GM19397 (cell line): Measurements from ENCODE around the gene MAD1L1.

Experiments used
- ATAC-seq: cut with Tn5 transposase; IDR thresholded peaks from one replicate; pipeline ENCODE4 v1.9.1; 2021; ENCODE audit warnings: mild to moderate bottlenecking, moderate library complexity; ENCODE audit not compliant: unreplicated experiment

MAD1L1 gene

DNA sequence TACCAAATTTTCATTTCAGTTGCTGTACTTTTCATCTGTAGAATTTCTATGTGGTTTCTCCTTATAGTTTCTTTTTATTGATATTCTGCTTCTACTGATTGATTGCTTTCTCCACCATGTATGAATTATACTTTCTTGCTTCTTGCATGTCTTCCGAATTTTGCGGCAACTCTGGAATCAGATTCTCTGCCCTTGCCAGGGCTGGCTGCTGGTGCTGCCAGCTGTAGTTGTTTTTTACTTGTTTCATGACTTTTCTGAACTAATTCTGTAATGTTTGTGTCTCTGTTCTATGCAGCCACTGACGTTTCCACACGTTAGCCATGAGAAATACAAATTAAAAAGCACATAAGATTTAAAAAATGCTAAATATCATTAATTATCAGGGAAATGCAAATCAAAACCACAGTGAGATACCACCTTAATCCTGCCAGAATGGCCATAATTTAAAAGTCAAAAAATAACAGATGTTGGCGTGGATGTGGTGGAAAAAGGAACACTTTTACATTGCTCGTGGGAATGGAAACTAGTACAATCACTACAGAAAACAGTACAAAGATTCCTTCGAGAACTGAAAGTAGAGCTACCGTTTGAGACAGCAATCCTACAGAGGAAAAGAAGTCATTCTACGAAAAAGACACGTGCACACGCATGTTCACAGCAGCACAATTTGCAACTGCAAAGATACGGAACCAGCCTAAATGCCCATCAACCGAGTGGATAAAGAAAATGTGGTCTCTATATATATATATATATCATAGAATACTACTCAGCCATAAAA lies 51.5 kb downstream of the MAD1L1 start:
- ATAC-seq: no peak

DNA sequence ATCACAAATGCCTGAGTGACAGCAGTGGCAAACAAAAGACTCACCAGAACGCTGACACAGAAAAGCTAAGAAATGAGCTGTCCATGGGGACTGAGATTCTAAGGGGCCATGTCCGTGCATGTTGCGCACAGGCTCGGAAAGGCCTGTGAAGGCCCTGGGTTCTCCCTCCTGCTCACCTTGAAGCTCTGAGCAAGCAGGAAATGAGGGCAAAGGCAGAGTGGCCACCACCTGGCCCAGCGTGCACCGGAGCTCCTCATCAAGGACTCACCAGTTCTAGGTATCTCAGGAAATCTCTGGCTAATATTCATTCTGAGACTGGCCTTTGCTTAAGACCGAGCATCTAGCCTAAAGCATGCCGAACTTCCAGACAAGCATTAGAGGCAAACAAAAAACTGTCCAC lies 52.7 kb downstream of the MAD1L1 start:
- no peak for ATAC-seq

DNA sequence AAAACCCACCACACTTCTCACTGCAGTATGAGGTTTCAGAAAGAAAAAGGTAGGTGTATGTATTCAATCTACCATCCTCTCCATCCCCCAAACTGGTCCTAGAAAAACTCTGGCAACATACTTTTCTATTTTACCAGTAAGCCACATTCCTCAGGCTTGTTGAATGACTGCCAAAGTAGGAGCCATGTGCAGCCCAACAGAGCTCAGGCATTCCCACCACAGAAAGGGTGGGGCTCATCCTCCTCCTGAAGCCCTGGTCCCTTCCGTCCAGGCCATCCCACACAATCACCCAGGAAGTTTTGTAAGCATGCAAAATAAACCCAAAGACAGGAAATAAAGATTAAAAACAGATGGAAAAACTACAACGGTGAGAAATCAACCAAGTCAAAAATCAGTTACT lies 57.2 kb downstream of the MAD1L1 start:
- ATAC-seq: no peak

DNA sequence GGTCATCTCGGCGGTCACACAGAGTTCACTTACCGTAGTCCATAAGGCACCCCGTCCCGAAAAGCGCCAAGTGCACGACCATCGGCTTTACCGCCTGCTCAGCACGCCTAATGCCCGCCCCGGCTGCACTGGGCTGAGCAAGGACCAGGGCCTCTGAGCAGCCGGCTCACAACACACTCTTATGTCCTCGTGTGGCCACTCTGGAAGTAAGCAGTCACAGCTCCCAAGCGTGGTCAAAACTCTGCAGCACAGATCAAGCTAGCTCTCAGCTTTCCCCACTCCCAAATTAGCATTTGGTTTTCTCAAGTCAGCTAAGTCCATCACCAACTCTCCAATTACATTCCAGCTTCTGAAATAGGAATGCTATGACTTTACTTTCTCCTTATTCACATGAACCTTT lies 57.7 kb downstream of the MAD1L1 start:
- ATAC-seq: no peak

DNA sequence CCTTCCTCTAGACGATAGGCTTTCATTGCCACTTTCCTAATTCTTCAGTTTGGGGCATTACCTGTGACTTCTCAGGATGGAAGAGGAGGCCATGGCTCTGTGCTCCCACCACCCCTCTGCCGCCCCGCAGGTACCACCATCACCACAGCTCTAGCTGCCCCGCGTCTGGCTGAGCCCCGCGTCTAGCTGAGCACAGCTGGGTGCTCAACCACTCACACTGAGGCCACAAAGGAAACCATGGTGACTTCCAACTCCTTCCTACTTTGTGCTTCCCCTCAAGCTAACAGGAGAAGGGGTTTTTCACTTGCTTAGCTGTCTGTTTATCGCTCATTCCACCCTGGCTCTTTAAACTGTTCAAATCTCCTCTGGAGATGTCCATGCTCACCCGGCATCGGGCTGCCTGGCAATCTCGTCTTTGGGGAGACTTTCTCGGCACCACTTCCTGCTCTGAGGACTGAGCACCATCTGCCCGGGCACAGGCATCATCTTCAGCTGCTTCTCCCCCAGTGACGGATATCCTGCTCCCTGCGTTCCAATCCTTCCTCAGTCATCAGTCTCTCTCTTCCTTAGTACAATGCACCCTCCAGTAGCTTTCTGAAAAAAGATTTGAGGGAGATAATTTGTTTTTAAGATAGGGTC lies 59.4 kb downstream of the MAD1L1 start:
- ATAC-seq: no peak

DNA sequence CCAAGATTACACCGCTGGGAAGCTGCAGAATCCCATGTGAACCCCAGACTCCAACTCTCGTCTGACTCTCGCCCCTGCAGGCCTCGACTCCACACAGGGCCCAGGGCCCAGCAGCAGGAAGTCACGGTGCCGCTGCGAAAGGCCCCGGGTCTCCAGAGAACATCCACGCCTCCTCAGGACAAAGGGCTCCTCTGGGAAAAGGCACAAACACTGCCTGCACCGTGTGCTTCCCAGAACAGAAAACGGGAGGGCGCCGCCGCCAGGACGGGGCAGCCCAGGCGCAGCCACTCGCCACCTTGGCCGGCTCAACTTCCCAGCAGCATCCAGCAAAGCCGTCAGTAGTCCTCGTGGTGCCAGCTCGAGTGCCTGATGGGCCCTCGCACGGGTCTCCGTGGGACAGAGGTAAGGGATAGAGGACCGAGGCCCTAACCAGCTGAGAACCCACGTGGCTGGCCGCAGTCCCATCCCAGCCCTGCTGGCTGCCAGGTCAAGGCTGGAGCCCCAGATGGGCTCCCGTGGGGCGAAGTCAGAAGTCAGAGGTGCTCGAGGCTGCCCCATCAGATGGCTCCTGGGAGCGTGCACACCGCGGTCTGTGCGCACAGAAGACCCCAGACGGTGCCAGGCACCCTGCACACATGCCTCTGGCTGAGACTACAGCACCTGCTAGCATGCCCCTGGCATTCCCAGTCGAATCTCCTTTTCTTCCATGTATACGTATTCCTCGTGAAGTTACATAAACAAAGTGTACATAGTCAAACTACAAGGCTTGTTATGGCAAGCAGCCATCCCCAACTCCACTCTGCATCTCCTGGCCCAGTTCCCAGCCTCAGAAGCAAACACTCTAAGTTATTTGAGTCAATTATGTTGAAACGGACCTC lies 60.2 kb downstream of the MAD1L1 start:
- ATAC-seq: no peak

DNA sequence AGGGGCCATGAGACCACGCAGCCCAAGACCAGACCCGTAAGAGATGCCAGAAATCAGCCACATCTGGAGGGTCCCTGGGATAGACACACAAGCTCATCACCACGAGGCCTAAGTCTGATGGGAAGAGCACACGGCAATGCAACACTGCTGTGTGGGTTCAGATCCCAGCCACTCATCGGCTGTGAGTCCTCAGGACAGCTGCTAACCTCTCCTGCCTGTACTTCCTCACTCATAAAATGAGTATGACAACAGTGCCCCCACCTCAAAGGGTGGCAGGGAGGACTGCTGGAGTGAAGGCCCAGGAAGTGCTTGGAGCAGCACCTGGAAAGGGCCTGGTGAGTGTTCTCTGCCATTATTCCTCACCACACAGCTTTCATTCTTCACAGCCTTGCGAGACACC lies 60.9 kb downstream of the MAD1L1 start:
- ATAC-seq: no peak

DNA sequence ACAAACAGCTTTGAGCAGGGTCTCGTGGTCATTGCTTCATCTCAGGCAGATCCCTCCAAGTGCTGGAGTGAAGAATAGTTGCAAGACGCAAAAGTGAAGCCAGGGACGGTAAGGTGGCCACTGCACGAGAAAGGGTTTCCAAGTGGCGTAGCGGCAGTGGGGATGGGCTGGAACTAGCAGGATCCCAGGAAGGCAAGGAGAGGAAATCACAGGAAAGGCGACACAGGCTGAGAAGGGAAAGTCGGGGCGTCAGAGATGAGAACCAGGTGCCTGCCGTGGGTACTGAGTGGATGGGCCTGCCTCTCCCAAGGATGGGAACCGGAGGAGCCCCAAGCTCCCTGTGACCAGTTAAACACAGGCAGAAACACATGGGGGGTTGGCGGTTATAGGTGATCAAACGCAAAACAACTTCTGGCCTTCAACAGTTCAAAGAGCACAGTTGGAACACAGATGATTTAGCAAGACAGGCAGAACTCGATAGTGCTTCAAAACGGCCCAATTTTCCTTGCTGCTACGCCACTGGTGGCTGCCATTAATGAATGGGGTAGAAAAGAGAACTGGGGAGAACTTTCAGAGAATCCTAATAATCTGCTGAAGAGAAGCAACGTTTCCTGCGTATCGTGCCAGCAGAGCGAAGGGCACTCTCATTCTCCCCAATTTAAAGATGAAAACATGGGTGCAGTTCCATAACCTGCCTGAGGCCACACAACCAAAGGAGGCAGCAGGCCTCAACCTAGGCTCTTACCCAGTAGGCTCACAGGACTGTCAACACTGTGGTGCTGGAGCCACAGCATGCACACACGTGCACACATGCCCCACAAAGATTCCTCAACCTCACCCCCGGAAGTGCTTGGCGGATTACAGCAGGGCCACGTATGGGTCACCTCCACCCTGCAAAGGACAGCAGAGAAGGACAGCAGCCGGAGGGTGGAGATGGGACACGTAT lies 61.9 kb downstream of the MAD1L1 start:
- ATAC-seq: no peak

DNA sequence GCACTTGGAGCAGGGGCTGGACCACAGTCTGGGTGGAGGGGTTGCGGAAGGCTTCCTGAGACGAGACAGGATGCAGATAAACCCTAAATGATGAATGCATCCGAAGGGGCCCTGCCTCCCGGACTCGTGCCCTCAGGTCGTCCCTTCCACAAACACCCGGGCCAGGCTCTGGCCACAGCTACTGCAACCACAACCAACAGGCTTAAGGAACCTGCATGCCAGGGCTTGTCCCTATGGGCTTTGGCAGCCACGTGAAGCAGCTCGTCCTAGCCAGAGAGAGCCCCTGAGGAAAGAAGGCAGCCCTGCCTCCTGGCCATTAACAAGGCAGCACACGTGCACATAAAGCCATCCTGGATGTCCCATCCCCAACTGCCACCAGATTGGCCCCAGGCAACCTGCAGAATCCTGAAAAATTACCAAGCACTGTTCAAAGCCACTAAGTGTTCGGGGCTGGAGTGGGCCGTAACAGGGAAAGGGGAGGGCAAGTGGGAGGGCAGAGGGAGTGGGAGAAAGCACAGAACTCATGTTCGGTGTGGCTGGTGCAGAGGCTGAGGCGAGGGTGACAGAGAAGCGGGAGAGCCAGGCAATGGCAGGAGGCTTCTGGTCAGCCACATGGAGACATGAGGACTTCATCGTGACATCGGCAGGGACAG lies 62.7 kb downstream of the MAD1L1 start:
- no peak for ATAC-seq

DNA sequence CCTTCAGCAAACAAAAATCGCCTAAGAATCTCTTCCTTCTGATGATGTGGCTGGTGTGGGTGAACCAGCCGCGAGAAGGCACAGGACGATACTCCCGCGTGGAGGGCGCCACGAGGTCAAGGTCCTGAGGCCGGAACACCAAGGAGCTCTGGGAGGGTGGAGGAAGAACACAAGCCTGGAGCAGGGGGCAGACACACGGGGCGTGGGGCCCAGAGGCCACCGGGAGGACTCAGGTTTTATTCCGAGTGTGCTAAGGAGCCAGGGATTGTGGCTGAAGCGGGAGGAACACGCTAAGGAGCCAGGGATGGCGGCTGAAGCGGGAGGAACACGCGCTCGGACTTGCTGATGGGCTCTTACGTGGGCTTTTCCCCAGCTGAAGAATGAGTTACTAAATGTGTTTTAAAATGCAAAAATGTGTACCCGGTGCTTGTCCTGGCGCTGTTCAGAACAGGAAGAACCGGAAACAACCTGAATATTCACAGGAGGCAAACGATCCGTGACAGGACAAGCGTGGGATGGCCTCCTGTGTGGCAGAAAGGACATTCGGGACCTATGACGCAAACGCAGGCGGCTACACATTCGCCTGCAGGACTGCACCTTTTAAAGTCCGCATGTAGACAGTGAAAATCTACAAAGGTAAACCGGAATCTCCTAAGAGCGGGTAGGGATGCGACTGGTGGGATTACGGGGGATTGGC lies 64.0 kb downstream of the MAD1L1 start:
- ATAC-seq: no peak

DNA sequence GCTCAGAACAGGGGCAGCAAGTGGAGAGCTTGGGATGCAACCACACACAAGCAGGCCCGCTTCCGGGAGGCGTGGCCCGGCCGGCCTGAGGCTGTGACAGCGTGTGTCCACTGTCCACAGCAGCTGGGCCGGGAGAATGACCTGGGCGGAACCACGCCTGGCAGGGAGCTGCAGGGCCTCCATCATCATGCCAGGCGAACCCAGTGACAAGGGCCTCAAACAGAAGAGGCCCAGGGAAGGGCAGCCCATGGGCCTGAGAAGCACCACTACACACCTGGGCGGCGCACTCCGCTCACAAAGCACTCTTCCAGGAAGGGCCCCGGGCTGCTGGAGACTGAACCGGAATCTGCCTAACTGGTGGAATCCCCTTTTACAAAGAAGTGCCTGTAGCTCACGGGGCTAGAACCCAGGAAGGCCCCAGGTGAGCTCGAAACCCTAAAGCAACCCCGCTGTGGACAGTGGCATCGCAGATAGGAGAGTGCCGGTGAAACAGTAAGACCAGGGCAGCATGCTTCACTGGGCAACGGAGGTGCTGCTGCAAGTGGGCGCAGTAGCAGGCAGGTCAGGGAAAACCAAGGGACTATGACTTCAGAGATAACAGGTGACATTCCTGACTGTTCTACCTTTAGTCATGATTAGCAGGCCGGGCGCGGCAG lies 66.0 kb downstream of the MAD1L1 start:
- ATAC-seq: no peak

DNA sequence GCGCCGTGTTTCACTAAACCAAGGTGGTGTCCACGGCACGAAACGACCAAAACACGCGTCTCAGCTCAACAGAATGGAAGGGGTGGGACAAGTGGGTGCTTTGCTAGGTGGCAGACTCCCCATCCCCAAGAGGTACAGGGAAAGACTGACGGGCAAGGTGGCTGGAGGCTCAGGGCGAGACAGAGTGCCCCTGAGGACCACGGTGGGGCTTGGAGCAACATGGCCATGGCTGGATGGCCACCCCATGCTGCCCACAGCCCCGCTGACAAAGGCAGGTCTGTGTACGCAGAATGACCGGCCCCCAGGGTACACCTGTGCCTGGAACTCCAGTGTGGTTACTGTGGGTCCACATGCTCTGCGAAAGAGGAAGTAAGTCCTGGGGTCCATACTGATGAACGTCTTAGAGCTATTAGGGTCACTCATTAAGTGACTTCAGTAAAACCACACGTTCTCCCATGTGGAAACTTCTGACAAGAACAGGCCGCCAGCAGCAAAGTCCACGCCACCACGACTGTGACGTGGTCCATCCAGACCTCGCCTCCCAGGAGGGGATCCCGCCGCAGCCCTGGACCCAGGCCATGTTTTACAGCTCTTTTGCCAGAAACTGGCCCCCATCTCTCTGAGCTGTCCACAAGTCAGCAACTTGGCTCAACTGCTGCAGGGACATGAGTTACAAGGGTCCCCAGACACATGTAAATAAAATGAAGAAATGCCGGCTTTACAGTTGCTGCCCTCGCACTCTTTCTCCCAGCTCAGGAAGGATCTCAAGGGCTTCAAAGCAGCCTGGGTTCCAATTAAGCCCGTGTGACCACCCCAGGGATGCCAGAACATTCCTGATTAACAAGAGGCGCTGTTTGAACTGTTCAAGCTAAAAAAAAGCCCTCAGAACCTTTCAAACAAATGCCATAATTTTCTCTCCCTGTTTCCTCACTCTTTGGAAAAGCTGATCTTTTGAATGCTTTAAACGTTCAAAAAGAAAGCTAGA lies 66.8 kb downstream of the MAD1L1 start:
- ATAC-seq: peak; percentile 89

DNA sequence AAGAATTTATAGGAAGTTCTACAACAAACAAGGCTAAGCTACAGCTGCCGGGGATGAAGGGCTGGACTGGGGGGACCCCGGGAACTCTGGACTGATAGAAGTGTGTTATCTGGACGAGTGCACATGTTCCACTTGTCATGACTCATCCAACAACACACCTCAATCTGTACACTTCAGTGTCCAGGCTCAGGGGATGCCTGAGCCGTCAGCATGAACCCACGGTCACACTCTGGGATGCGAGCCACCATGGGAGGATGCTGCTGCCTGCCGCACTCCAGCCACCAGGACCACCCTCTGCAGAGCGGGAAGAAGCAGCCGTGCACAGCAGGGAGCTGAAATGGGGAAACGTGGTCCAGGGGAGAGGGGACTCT lies 67.5 kb downstream of the MAD1L1 start:
- ATAC-seq: no peak

DNA sequence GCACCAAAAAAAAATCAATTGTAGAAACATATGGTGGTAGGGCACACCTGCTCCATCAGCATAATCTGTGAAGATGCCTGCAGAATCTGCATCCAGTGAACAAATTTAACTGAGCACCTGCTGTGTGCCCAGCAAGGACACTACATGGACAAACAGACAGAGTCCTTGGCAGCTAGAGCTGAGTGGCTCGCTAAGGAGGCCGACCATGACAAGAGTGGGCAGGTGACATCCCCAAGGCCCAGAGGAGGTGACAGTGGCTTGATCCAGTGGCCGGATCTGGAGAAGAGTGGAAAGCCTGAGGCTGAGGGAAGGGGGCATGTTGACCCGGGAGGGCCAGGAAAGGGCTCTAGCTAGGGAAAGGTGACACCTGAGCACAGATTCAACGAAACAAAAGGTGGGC lies 68.1 kb downstream of the MAD1L1 start:
- no peak for ATAC-seq

DNA sequence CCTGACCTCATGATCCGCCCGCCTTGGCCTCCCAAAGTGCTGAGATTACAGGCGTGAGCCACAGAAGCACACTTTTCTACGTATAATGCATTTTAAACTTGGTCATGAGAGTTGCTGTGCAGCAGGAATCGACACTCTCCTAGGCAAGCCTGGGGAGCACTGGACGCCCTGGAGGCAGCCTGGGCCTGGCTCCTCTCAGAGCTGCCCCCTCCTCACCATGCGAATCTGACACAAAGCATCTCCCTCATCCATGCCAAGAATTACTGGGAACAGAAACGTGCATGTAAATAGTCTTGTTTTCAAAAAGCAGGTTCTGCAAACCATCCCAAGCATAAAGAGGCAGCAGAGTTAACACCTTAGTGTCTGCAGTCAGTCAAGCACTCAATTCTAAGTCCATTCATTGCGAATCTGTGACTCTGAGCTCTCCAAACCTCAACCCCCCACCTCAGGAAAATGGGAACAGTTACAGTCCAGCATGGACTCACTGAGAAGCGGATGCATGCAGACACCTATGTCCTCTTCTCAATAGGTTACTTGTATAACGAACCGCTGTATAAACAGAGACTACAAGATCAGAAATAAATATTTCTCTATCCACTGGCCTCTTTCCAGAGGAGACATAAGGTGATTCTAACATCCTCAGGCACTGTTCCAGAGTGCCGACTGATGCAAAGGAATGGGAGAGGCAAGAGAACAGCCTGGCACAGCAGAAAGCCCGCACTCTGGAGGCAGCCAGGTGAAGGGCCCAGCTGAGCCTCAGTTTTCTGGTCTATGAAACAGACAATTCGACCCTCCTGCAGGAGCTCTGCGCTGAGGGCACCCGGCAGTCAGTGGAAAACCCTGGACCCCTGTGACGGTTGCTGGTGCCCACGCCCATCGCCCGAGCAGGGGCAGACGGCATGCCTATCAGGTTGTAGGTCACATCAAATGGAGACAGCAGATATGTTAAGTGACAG lies 68.9 kb downstream of the MAD1L1 start:
- no peak for ATAC-seq

DNA sequence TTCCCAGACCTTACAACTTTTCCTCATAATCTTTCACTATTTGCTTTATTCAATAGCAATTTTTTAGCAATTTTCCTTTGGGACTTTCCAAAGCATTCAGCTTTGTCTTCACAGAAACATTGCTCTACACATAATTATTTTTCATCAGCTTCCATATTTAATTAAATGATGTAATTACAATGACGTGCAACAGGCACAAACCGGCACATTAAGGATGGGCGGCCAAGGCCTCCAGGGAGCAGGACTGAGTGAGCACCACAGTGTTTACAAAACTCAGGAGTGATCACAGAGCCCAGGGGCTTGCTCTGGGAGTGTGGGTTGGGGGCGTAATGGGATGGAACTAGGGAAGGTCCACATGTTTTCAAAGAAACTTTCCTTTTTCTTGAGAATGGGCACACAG lies 69.8 kb downstream of the MAD1L1 start:
- no peak for ATAC-seq
